Erythroblast (primary cell): Measurements from ENCODE around the gene CADM4.

Experiments used
- GATA1 ChIP-seq: IDR thresholded peaks from 2 replicates; pipeline ENCODE4 v1.6.1; 2011; ENCODE audit warnings: low read depth, mild to moderate bottlenecking, control low read depth, low read length, moderate library complexity
- POLR2A ChIP-seq: IDR thresholded peaks from 2 replicates; pipeline ENCODE4 v1.6.1; 2011; ENCODE audit warnings: mild to moderate bottlenecking, low read length

GRCh38 chr19:43586346-43586745, 53.3 kb downstream of the CADM4 start:
- TF ChIP-seq POLR2A = no peak
- TF ChIP-seq GATA1 = no peak
